Right lobe of liver (tissue), 4 donors: ENCODE results near the gene RASIP1.

ENCODE experiments used
- POLR2A ChIP-seq: fragments of 450-650 bp; IDR thresholded peaks from one replicate; pipeline ENCODE4 v1.6.1; 2017; ENCODE audit warnings: antibody characterized with exemption, mild to moderate bottlenecking
- TF ChIP-seq, protein P1 (sequence below), 4 donors: fragments of 200-600 bp in 3 of 4; fragments of 450-650 bp in 1 of 4; IDR thresholded peaks; one replicate each; pipeline versions ENCODE4 v1.5.1 to v1.8.0; 2016 to 2022; ENCODE audit warnings: antibody characterized with exemption in 4 of 4, mild to moderate bottlenecking in 2 of 4
- donor health status: DM: no; HTN: no; CAD: no.
- donor health status: DM: no; HTN: no; CAD: no.
- donor health status: DM: no; HTN: yes; CAD: no.

- no peak for TF ChIP-seq POLR2A
- TF ChIP-seq, protein P1, sequence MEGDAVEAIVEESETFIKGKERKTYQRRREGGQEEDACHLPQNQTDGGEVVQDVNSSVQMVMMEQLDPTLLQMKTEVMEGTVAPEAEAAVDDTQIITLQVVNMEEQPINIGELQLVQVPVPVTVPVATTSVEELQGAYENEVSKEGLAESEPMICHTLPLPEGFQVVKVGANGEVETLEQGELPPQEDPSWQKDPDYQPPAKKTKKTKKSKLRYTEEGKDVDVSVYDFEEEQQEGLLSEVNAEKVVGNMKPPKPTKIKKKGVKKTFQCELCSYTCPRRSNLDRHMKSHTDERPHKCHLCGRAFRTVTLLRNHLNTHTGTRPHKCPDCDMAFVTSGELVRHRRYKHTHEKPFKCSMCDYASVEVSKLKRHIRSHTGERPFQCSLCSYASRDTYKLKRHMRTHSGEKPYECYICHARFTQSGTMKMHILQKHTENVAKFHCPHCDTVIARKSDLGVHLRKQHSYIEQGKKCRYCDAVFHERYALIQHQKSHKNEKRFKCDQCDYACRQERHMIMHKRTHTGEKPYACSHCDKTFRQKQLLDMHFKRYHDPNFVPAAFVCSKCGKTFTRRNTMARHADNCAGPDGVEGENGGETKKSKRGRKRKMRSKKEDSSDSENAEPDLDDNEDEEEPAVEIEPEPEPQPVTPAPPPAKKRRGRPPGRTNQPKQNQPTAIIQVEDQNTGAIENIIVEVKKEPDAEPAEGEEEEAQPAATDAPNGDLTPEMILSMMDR (IDR thresholded peaks at IDR 0.05): no peak
Observed at GRCh38 chr19:48750771-48751504, 10.5 kb upstream of the RASIP1 start.
